K562 (cell line): ENCODE data around the gene UBASH3A. TPM values are rescaled to one million over a fixed set of nuclear protein-coding genes. Genes with fewer than 3 reads are reported as not detected.

Experiments used
- ATAC-seq: fragments of 200-7000 bp; cut with Tn5 transposase; 3 replicates; pipeline ENCODE4 v1.9.1; 2020; ENCODE audit warnings: moderate library complexity
- BruUV-seq: library from RNA; stranded (reverse); fragments of 400-500 nt; replicated peaks from 2 replicates; lab custom pipeline; 2021; lab: Mats Ljungman, UMichigan
- CTCF ChIA-PET: fragments of 300-600 bp; formaldehyde crosslinking; extraction: SDS; loops from one replicate; lab custom pipeline; 2021; ENCODE audit warnings: low intra/inter-chr PET ratio; lab: Yijun Ruan, JAX
- POLR2A ChIA-PET: fragments of 300-600, 350-650 bp; sonication (Branson Sonifier 250); formaldehyde crosslinking; extraction: SDS; loops from one replicate; lab custom pipeline; 2021; ENCODE audit warnings: antibody characterized with exemption, inconsistent platforms; lab: Yijun Ruan, JAX
- DNase-seq, 4 experiments: peaks; one replicate each; pipeline versions ENCODE4 v3.0.0 to v3.0.0-alpha.2; 2011 to 2018; ENCODE audit warnings: low spot score in 3 of 4, mixed read lengths in 3 of 4; ENCODE audit errors: extremely low read depth in 1 of 4
- FAIRE-seq: peaks from 2 replicates; lab custom pipeline; 2011; peaks lifted over from hg19 to GRCh38; lab: Jason Lieb, UNC
- H2AFZ ChIP-seq: 2 replicates; pipeline ENCODE4 v1.6.0; 2011; ENCODE audit warnings: low read depth, low read length, control low read depth, inconsistent platforms
- H3K27ac ChIP-seq: fragments of 200-600 bp; 3 replicates; pipeline ENCODE4 v1.8.0; 2011; ENCODE audit warnings: low read depth, mild to moderate bottlenecking, control low read depth, inconsistent platforms, low read length, moderate library complexity, mixed read lengths; ENCODE audit errors: extremely low read depth
- H3K27me3 ChIP-seq, 2 experiments: fragments of 300-600 bp in 1 of 2; 2 replicates in 1 of 2; 3 replicates in 1 of 2; pipeline versions ENCODE4 v1.6.0 to v1.8.0; 2011; ENCODE audit warnings: inconsistent platforms in 2 of 2, low read length in 2 of 2, mild to moderate bottlenecking in 1 of 2, mixed read lengths in 1 of 2, moderate library complexity in 1 of 2; ENCODE audit not compliant: control insufficient read depth in 2 of 2, insufficient read depth in 2 of 2
- H3K36me3 ChIP-seq: fragments of 300-600 bp; 3 replicates; pipeline ENCODE4 v1.8.0; 2011; ENCODE audit warnings: mild to moderate bottlenecking, low read length, inconsistent platforms; ENCODE audit not compliant: control insufficient read depth, insufficient read depth
- H3K4me1 ChIP-seq, 2 experiments: fragments of 200-600 bp in 1 of 2; replicated peaks in 1 of 2; 2 replicates in 1 of 2; 3 replicates in 1 of 2; pipeline versions ENCODE4 v1.5.1 to v1.8.0; 2011; ENCODE audit warnings: inconsistent platforms in 2 of 2, low read length in 2 of 2, mild to moderate bottlenecking in 1 of 2, mixed read lengths in 1 of 2, moderate library complexity in 1 of 2; ENCODE audit not compliant: control insufficient read depth in 2 of 2, insufficient read depth in 2 of 2
- H3K4me2 ChIP-seq: 2 replicates; pipeline ENCODE4 v1.6.1; 2011; ENCODE audit warnings: low read length, control low read depth, inconsistent platforms, mixed read lengths; ENCODE audit not compliant: insufficient read depth
- H3K4me3 ChIP-seq: fragments of 200-600 bp; sonication (generic), shearing (Covaris generic); 2 replicates; pipeline ENCODE4 v1.5.1; 2016; ENCODE audit warnings: control low read depth, inconsistent platforms
- H3K79me2 ChIP-seq: fragments of 200-600 bp; 3 replicates; pipeline ENCODE4 v1.8.0; 2011; ENCODE audit warnings: low read length, inconsistent platforms; ENCODE audit not compliant: control insufficient read depth, insufficient read depth
- H3K9ac ChIP-seq, 2 experiments: 2 replicates each; pipeline versions ENCODE4 v1.6.0 to v1.6.1; 2011; ENCODE audit warnings: low read depth in 2 of 2, low read length in 2 of 2, control low read depth in 1 of 2, inconsistent platforms in 1 of 2, mild to moderate bottlenecking in 1 of 2, mixed read lengths in 1 of 2; ENCODE audit not compliant: insufficient read depth in 1 of 2
- H3K9me1 ChIP-seq: one replicate; pipeline ENCODE4 v1.6.0; 2011; ENCODE audit warnings: inconsistent platforms, mild to moderate bottlenecking, low read length, moderate library complexity; ENCODE audit not compliant: control insufficient read depth, insufficient read depth
- H3K9me3 ChIP-seq: replicated peaks from 2 replicates; pipeline ENCODE4 v1.5.1; 2011; ENCODE audit warnings: low read depth, low read length, inconsistent platforms; ENCODE audit not compliant: control insufficient read depth, insufficient read depth
- H4K20me1 ChIP-seq: replicated peaks from 2 replicates; pipeline ENCODE4 v1.6.1; 2011; ENCODE audit warnings: low read length, inconsistent platforms, mixed read lengths; ENCODE audit not compliant: control insufficient read depth, insufficient read depth
- CXXC5 ChIP-seq: fragments of 250-450 bp; sonication (Bioruptor Pico); IDR thresholded peaks from 2 replicates; pipeline ENCODE4 v1.8.0; 2022; ENCODE audit warnings: inconsistent platforms, mild to moderate bottlenecking, moderate library complexity
- HCFC1 ChIP-seq: IDR thresholded peaks from 2 replicates; pipeline ENCODE4 v1.6.1; 2012; ENCODE audit warnings: low read depth, low read length, improper control_type of control experiment
- PHF20 ChIP-seq: fragments of 450-650 bp; IDR thresholded peaks from 2 replicates; pipeline ENCODE4 v1.6.1; 2018; ENCODE audit not compliant: partially characterized antibody
- RBM25 ChIP-seq: fragments of 200-400 bp; formaldehyde crosslinking; IDR thresholded peaks from 2 replicates; pipeline ENCODE4 v1.6.1; 2018; ENCODE audit warnings: low read length, low read depth, moderate library complexity; ENCODE audit not compliant: severe bottlenecking
- RFX5 ChIP-seq: IDR thresholded peaks from 2 replicates; pipeline ENCODE4 v1.6.1; 2011; ENCODE audit warnings: low read depth, mild to moderate bottlenecking, improper control_type of control experiment, low read length
- SP1 ChIP-seq: sonication (generic); formaldehyde crosslinking; IDR thresholded peaks from 2 replicates; pipeline ENCODE4 v1.8.1; 2022; ENCODE audit warnings: mild to moderate bottlenecking, missing genetic modification reagents
- WHSC1 ChIP-seq: IDR thresholded peaks from one replicate; pipeline ENCODE4 v1.6.1; 2012; ENCODE audit warnings: low read length, control low read depth, inconsistent platforms
- ZNF224 ChIP-seq: sonication (generic); formaldehyde crosslinking; IDR thresholded peaks from 2 replicates; pipeline ENCODE4 v1.8.0; 2022; ENCODE audit warnings: mild to moderate bottlenecking, missing genetic modification reagents
- WGBS: fragments of 100-300 bp; shearing (Covaris generic); methylation state at CpG from one replicate; pipeline ENCODE4 v1.1.6; 2016; ENCODE audit warnings: low coverage, mixed read lengths; ENCODE audit not compliant: insufficient coverage; ENCODE audit errors: missing lambda C conversion rate; 5-methylcytosine and 5-hydroxymethylcytosine counted together
- in situ Hi-C: fragments of 300-500 bp; cut with MboI; formaldehyde crosslinking; loops from 4 replicates; pipeline ENCODE4 v1.15.0; 2018; ENCODE audit warnings: inconsistent platforms, mixed read lengths
- intact Hi-C: fragments of 100-400 bp; cut with micrococcal nuclease; formaldehyde crosslinking; loops from 2 replicates; pipeline ENCODE4 v1.14.2; 2022
- polyA plus RNA-seq, 8 experiments: library from polyadenylated mRNA; depleted of rRNA in 4 of 8; stranded (reverse) in 5 of 8; unstranded in 3 of 8; fragments of >200 nt; fragmentation: Nextera tagmentation in 2 of 8; fragmentation: Illumina TruSeq in 1 of 8; extraction: Ambion mirVana in 2 of 8; extraction: Trizol in 1 of 8; gene quantifications; 2 replicates each; pipeline versions ENCODE4 v1.2.1 to v1.2.3, GENCODE V29; 2011 to 2014; ENCODE audit warnings: inconsistent platforms in 1 of 8, missing spikeins in 1 of 8
- total RNA-seq, 7 experiments: library from RNA; depleted of rRNA in 6 of 7; stranded (reverse); fragments of >200 nt in 6 of 7; fragmentation: Illumina TruSeq in 2 of 7; extraction: Trizol in 2 of 7; gene quantifications; 2 replicates each; pipeline versions ENCODE4 v1.2.1 to v1.2.3, GENCODE V29; 2011 to 2021; ENCODE audit warnings: low replicate concordance in 1 of 7
- TF ChIP-seq, protein P1 (sequence below): fragments of 250-450 bp; sonication (Bioruptor Pico); IDR thresholded peaks from 2 replicates; pipeline ENCODE4 v1.8.0; 2022; ENCODE audit warnings: moderate library complexity, mild to moderate bottlenecking, inconsistent platforms
- TF ChIP-seq, protein P2 (sequence below): fragments of 200-800 bp; sonication (Bioruptor generic); IDR thresholded peaks from 2 replicates; pipeline ENCODE4 v1.6.1; 2016; ENCODE audit warnings: missing genetic modification characterization, missing compliant biosample characterization
- TF ChIP-seq, protein P3 (sequence below): fragments of 450-650 bp; IDR thresholded peaks from 2 replicates; pipeline ENCODE4 v1.6.1; 2016

UBASH3A gene
- total and polyA plus RNA-seq, 9 of the 15 experiments (the other 6 are each of a cell fraction or from before 2014, with no cell fraction given): 0.23 to 1.8 (median 1.1) TPM

DNA sequence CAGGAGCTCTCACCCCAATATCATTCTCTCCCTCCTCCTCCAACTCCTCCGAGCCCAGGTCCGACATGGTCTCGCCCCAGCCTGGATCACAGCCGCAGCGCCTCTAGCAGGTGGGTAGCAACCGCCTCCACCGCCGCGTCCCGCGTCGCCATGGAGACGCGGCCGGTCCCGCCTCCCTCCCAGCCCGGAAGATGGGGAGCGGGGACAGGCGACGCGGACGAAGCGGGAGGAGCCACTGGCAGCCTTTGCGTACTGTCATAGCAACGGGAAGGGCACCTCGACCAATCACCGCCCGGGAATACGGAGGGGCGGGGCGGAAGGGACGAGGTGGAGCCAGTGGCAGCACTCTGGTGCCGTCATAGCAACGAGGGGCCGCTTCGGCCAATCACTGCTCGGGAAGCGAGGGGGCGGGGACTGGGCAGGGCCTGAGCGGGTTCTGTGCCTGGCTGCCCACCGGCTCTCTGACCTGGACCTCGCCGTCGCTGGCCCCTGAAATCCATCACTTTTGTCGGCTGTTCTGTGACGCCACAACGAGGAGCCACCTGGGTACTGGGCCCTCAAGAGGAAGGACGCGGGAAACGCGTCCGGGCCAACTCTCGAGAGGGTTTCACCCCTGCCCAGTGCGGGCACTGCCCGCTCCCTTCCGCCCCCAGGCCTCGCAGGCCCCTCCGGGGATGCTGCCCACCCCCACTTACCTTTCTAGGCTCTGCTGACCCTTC is 92.6 kb downstream of the UBASH3A start, which contains the start of gene RSPH1:
Gene RSPH1, minus strand, starts transcription at position 105 of the 719 bp plus-strand sequence. Its CDS starts 38 bp downstream, at position 67.
- H3K9ac ChIP-seq: peak within 1 kb of the TSS; percentile 23 to 92; a peak in 2 of 4 replicates
- peak within 1 kb of the TSS; percentile 82 for H3K4me2 ChIP-seq
- FAIRE-seq (peak; percentile 97), ATAC-seq (peak; percentile 100), DNase-seq (peak; percentile 99 to 100 (median 100))
- CTCF ChIA-PET: interaction anchor here (0.6 kb wide), 1 partner anchor 248 kb away, joined by 3 read pairs; no protein-coding TSS in a partner anchor
- in situ Hi-C loops (no loop called here), intact Hi-C loops (loop anchor here (5.0 kb wide), 1 partner anchor 484 kb away; the partner anchor contains the start of gene ZBTB21)
- no peaks in the 10 kb centered on the region for H4K20me1 ChIP-seq
- no TSS peak for BruUV-seq
- H2AFZ ChIP-seq: peak within 1 kb of the TSS; percentile 77
- POLR2A ChIA-PET: interaction anchor here (1.0 to 1.8 kb wide), 3 partner anchors 9 to 286 kb away, joined by 3 to 7 read pairs (median 4); no protein-coding TSS in a partner anchor
- H3K79me2 ChIP-seq: no peaks in the 10 kb centered on the region
- no peak within 1 kb of the TSS for H3K27ac ChIP-seq
- H3K27me3 ChIP-seq: peaks cover 23 to 31% of the 10 kb centered on the region in 2 experiments
- H3K36me3 ChIP-seq: no peaks in the 10 kb centered on the region
- whole genome bisulfite sequencing: 1% methylated on average over 55 of the region's 58 CpGs
- H3K4me1 ChIP-seq: peaks cover 15 to 16% of the 10 kb centered on the region in 2 experiments; a peak in 4 of 5 replicates
- no peaks in the 10 kb centered on the region for H3K9me3 ChIP-seq
- peak within 1 kb of the TSS; percentile 44 for H3K4me3 ChIP-seq
- no peaks in the 10 kb centered on the region for H3K9me1 ChIP-seq
- TF ChIP-seq WHSC1 (no peak), CXXC5 (CRISPR knock-in tag) (peak; percentile 95), RFX5 (peak; percentile 57; the same call in 1 of the 2 replicates), HCFC1 (peak; percentile 50; the same call in 1 of the 2 replicates), SP1 (peak; percentile 96), ZNF224 (CRISPR knock-in tag) (no peak), RBM25 (peak; percentile 80), PHF20 (peak; percentile 21)
- TF ChIP-seq, protein P1, sequence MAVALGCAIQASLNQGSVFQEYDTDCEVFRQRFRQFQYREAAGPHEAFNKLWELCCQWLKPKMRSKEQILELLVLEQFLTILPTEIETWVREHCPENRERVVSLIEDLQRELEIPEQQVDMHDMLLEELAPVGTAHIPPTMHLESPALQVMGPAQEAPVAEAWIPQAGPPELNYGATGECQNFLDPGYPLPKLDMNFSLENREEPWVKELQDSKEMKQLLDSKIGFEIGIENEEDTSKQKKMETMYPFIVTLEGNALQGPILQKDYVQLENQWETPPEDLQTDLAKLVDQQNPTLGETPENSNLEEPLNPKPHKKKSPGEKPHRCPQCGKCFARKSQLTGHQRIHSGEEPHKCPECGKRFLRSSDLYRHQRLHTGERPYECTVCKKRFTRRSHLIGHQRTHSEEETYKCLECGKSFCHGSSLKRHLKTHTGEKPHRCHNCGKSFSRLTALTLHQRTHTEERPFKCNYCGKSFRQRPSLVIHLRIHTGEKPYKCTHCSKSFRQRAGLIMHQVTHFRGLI (CRISPR knock-in tag): no peak
- TF ChIP-seq, protein P2, sequence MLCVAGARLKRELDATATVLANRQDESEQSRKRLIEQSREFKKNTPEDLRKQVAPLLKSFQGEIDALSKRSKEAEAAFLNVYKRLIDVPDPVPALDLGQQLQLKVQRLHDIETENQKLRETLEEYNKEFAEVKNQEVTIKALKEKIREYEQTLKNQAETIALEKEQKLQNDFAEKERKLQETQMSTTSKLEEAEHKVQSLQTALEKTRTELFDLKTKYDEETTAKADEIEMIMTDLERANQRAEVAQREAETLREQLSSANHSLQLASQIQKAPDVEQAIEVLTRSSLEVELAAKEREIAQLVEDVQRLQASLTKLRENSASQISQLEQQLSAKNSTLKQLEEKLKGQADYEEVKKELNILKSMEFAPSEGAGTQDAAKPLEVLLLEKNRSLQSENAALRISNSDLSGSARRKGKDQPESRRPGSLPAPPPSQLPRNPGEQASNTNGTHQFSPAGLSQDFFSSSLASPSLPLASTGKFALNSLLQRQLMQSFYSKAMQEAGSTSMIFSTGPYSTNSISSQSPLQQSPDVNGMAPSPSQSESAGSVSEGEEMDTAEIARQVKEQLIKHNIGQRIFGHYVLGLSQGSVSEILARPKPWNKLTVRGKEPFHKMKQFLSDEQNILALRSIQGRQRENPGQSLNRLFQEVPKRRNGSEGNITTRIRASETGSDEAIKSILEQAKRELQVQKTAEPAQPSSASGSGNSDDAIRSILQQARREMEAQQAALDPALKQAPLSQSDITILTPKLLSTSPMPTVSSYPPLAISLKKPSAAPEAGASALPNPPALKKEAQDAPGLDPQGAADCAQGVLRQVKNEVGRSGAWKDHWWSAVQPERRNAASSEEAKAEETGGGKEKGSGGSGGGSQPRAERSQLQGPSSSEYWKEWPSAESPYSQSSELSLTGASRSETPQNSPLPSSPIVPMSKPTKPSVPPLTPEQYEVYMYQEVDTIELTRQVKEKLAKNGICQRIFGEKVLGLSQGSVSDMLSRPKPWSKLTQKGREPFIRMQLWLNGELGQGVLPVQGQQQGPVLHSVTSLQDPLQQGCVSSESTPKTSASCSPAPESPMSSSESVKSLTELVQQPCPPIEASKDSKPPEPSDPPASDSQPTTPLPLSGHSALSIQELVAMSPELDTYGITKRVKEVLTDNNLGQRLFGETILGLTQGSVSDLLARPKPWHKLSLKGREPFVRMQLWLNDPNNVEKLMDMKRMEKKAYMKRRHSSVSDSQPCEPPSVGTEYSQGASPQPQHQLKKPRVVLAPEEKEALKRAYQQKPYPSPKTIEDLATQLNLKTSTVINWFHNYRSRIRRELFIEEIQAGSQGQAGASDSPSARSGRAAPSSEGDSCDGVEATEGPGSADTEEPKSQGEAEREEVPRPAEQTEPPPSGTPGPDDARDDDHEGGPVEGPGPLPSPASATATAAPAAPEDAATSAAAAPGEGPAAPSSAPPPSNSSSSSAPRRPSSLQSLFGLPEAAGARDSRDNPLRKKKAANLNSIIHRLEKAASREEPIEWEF (CRISPR knock-in tag): no peak
- TF ChIP-seq, protein P3, sequence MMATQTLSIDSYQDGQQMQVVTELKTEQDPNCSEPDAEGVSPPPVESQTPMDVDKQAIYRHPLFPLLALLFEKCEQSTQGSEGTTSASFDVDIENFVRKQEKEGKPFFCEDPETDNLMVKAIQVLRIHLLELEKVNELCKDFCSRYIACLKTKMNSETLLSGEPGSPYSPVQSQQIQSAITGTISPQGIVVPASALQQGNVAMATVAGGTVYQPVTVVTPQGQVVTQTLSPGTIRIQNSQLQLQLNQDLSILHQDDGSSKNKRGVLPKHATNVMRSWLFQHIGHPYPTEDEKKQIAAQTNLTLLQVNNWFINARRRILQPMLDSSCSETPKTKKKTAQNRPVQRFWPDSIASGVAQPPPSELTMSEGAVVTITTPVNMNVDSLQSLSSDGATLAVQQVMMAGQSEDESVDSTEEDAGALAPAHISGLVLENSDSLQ: peak; percentile 91
